ENCODE measurements around the gene SS18L1.

SS18L1 gene

DNA sequence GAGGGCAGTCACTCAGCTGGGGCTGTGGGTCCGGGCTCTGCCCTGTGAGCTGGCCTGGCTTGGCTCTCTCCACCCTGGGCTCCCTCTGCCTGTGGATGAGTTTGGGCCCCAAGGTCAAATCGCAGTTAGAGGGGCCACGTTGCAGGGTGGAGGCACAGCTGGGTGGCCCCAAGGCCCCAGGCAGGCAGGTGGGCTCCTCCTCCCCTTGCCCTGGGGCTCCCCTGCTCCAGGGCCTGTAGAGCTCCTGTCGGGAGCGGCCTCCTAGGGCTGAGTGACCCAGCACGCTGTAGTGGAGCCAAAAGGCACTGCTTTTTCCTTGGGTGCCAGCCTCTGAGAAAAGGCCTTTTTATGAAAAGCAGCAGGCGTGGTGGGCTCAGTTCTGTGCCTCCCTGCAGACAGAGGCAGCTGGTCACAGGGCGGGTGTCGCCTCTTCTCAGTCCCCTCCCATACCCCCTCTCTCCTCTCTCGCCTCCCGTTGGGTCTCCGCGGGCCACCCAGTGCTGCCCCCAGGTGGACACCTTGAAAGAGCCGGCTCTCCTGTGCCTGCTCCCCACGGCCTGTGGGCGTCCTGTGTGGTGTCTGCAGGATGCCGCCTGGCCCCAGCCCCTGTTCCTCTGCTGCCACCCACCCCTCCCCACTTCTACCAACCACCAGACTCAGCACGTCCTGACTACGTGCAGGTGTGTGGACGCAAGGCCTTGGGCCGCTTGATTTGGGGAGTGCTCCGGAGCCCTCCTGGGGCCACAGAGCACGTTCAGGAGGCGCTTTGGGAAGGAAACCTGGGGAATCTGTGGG lies 13.2 kb downstream of the SS18L1 start:
- DNase-seq (ENCODE audit: low spot score in 2 of 2) (peak; percentile 60 to 64), ATAC-seq (replicated peaks; ENCODE audit: extremely low read depth, poor library complexity, severe bottlenecking) (peak; percentile 83)
- no peaks in the 10 kb centered on the region for H3K27me3 Mint-ChIP-seq
- H3K4me3 Mint-ChIP-seq = no peak overlapping the region
- peaks cover 7% of the 10 kb centered on the region for H3K4me1 Mint-ChIP-seq
- peaks cover 20% of the 10 kb centered on the region for H3K36me3 Mint-ChIP-seq (ENCODE audit: insufficient read depth)
- H3K9me3 Mint-ChIP-seq = no peaks in the 10 kb centered on the region
- H3K27ac Mint-ChIP-seq (ENCODE audit: low read depth) = no peak overlapping the region

DNA sequence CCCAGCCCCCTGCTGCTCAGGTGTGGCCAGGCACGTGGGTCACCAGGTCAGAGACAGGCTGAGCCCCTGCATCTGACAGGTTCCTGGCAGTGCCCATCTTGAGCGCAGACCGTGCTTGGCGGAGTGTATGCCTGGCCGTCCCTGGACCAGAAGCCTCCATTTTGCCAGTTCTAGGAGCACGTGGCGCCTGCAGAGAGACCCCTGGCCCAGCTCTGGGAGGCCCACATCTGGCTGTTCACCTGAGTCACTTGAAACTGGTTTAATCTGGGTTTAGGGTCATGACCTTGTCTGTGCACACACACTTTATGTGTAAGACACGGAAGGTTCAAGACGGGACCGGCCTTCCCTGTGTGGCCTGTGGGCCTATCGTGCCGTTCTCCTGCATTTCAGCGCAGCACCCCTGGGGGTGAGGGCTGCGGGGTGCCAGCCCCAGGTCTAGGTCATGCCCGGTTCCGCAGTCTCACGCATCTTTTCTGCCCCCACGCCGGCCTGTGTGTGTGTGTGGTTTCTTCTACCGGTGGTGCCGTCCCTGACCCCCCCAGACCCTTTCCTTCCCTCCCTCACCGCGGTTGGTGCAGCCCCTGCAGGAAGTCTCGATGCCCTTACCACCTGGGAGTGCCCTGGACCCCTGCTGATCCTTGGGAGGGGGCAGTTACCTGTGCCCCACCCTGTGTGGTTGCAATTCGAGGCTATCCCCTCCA lies 14.0 kb downstream of the SS18L1 start:
- Mint-ChIP-seq H3K27ac (ENCODE audit: low read depth) (no peak overlapping the region), H3K36me3 (ENCODE audit: insufficient read depth) (peaks cover 22% of the 10 kb centered on the region), H3K4me3 (no peak overlapping the region), H3K9me3 (no peaks in the 10 kb centered on the region), H3K4me1 (peaks cover 7% of the 10 kb centered on the region), H3K27me3 (no peaks in the 10 kb centered on the region)
- ATAC-seq (replicated peaks; ENCODE audit: extremely low read depth, poor library complexity, severe bottlenecking) = no peak
- no peak for DNase-seq (ENCODE audit: low spot score in 2 of 2)

DNA sequence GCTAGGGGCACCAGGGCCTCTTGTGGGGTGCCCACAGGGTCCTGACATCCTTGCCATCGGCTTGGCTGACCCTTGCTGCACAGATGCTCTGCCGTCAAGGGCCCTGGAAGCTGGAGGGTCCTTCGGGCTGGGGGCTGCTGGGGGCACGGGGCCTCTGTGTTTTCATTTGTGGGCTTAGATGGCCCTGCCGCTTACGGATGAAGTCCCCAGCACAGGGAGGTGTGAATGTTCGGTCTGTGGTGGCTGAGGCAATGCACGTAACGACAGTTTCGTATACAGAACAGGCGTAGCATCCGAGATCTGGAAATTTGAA lies 14.5 kb downstream of the SS18L1 start:
- no peak for ATAC-seq (replicated peaks; ENCODE audit: extremely low read depth, poor library complexity, severe bottlenecking)
- Mint-ChIP-seq H3K4me3 (no peak overlapping the region), H3K9me3 (no peaks in the 10 kb centered on the region), H3K36me3 (ENCODE audit: insufficient read depth) (peaks cover 22% of the 10 kb centered on the region), H3K27ac (ENCODE audit: low read depth) (no peak overlapping the region), H3K4me1 (peaks cover 7% of the 10 kb centered on the region), H3K27me3 (no peaks in the 10 kb centered on the region)
- DNase-seq (ENCODE audit: low spot score in 2 of 2) = no peak

DNA sequence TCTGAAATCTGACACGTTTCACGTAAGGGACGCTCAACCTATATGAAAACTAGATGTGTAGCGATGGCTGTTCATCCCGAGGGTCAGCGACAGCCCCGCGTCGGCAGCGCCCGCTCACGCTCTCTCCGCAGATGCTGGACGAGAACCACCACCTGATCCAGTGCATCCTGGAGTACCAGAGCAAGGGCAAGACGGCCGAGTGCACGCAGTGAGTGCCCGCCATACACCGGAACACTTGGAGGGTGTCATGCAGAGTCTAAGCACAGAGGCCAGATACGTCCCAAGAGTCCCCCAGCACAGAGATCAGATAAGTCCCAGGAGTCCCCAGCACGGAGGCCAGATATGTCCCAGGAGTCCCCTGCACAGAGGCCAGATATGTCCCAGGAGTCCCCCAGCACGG lies 15.0 kb downstream of the SS18L1 start:
- no peak for DNase-seq (ENCODE audit: low spot score in 2 of 2)
- Mint-ChIP-seq H3K4me3 (no peak overlapping the region), H3K36me3 (ENCODE audit: insufficient read depth) (peaks cover 22% of the 10 kb centered on the region), H3K27ac (ENCODE audit: low read depth) (peak overlapping the region; percentile 55), H3K9me3 (no peaks in the 10 kb centered on the region), H3K27me3 (no peaks in the 10 kb centered on the region), H3K4me1 (peaks cover 7% of the 10 kb centered on the region)
- ATAC-seq (replicated peaks; ENCODE audit: extremely low read depth, poor library complexity, severe bottlenecking) = no peak

DNA sequence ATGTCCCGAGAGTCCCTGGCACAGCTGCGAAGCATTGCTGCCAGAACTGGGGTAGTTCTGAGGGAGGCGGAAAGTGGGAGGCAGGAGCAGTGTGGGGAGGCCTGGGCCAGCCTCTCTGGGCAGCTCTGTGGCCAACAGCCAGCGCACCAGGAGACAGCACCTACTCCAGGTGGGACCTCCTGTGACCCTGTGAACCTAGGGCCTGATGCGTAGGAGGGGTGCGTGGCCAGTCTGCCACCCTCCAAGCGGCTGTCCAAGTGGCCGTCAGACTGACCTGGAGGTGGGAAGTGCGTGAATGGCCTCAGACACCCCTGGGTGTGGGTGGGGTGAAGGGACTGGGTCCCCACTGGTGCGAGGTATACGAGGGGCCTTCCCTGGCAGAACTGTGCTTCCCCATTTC lies 15.5 kb downstream of the SS18L1 start:
- H3K4me1 Mint-ChIP-seq = peaks cover 7% of the 10 kb centered on the region
- no peak for ATAC-seq (replicated peaks; ENCODE audit: extremely low read depth, poor library complexity, severe bottlenecking)
- DNase-seq (ENCODE audit: low spot score in 2 of 2) = no peak
- H3K27ac Mint-ChIP-seq (ENCODE audit: low read depth) = peak overlapping the region; percentile 55
- peaks cover 25% of the 10 kb centered on the region for H3K36me3 Mint-ChIP-seq (ENCODE audit: insufficient read depth)
- no peaks in the 10 kb centered on the region for H3K9me3 Mint-ChIP-seq
- H3K4me3 Mint-ChIP-seq = no peak overlapping the region
- no peaks in the 10 kb centered on the region for H3K27me3 Mint-ChIP-seq

DNA sequence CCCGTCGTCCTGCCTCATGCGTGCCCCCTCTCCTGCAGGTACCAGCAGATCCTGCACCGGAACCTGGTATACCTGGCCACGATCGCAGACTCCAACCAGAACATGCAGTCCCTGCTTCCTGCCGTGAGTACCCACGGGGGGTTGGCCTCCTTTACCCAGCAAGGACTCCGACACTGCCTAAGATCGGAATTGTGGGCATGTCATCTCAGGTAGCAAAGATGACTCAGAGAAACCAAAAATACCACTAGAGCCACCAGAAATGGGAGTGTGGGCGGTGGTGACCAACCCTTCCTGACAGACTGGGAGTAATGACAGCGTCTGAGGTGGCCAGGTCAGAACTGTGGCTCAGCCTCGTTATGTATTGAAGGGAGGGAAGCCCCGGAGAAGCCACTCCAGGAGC lies 16.3 kb downstream of the SS18L1 start:
- Mint-ChIP-seq H3K27ac (ENCODE audit: low read depth) (no peak overlapping the region), H3K4me3 (no peak overlapping the region), H3K9me3 (no peaks in the 10 kb centered on the region), H3K36me3 (ENCODE audit: insufficient read depth) (peaks cover 23% of the 10 kb centered on the region), H3K4me1 (peaks cover 7% of the 10 kb centered on the region), H3K27me3 (no peaks in the 10 kb centered on the region)
- ATAC-seq (replicated peaks; ENCODE audit: extremely low read depth, poor library complexity, severe bottlenecking) (no peak), DNase-seq (ENCODE audit: low spot score in 2 of 2) (no peak)

DNA sequence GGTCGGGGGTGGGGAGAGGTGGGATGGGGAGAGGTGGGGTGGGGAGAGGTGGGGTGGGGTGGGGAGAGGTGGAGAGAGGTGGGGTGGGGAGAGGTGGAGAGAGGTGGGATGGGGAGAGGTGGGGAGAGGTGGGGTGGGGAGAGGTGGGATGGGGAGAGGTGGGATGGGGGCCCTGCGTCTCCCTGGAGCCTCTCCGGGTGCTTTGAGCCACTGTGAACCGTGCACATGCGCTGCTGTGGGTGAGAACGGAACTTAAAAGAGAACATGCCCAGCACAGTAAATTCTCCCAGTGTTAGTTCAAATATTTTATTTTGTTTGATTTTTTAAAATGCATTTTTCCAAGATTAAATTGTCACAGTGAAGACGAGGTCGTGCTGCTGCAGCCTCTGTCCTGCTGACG lies 16.7 kb downstream of the SS18L1 start:
- Mint-ChIP-seq H3K27ac (ENCODE audit: low read depth) (no peak overlapping the region), H3K9me3 (no peaks in the 10 kb centered on the region), H3K36me3 (ENCODE audit: insufficient read depth) (peaks cover 23% of the 10 kb centered on the region), H3K4me3 (no peak overlapping the region), H3K4me1 (peaks cover 7% of the 10 kb centered on the region), H3K27me3 (no peaks in the 10 kb centered on the region)
- DNase-seq (ENCODE audit: low spot score in 2 of 2) (no peak), ATAC-seq (replicated peaks; ENCODE audit: extremely low read depth, poor library complexity, severe bottlenecking) (no peak)

DNA sequence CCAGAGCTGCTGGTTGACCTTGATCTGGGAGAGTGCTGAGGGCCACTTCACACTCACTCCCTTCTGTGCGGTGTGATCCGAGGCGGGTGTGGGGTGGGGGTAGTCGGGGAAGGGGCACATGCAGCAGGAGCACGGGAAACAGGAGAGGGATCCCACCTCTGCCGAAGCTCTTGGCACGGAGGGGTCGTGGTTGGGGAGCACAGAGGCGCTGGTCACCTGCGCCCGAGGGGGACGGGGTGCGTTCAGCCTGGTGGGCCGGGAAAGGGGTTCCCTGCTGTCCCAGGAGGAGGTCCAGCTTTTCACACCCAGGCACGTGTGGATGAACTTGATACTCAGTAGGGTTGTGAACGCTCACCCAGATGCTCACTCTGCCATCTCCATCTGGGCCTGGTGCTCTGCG lies 17.3 kb downstream of the SS18L1 start:
- Mint-ChIP-seq H3K27ac (ENCODE audit: low read depth) (no peak overlapping the region), H3K4me3 (no peak overlapping the region), H3K36me3 (ENCODE audit: insufficient read depth) (peaks cover 20% of the 10 kb centered on the region), H3K27me3 (no peaks in the 10 kb centered on the region), H3K4me1 (peaks cover 7% of the 10 kb centered on the region), H3K9me3 (no peaks in the 10 kb centered on the region)
- no peak for ATAC-seq (replicated peaks; ENCODE audit: extremely low read depth, poor library complexity, severe bottlenecking)
- no peak for DNase-seq (ENCODE audit: low spot score in 2 of 2)

DNA sequence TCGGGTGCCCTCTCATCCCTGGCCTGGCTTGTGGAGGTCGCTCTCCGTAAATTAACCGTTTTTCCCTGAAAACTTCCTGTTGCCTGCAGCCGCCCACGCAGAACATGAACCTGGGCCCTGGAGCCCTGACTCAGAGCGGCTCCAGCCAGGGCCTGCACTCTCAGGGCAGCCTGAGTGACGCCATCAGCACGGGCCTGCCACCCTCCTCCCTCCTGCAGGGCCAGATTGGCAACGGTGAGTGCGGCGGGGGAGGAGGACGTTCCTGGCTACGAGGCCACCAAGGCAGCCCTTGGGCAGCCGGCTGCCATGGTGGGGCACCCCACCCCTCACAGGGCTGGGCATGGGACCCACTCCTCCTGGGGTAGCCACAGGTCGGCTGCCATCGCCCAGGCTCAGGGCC lies 17.8 kb downstream of the SS18L1 start:
- no peak for ATAC-seq (replicated peaks; ENCODE audit: extremely low read depth, poor library complexity, severe bottlenecking)
- Mint-ChIP-seq H3K9me3 (no peaks in the 10 kb centered on the region), H3K36me3 (ENCODE audit: insufficient read depth) (peaks cover 20% of the 10 kb centered on the region), H3K4me1 (peaks cover 7% of the 10 kb centered on the region), H3K4me3 (no peak overlapping the region), H3K27me3 (no peaks in the 10 kb centered on the region), H3K27ac (ENCODE audit: low read depth) (no peak overlapping the region)
- no peak for DNase-seq (ENCODE audit: low spot score in 2 of 2)

DNA sequence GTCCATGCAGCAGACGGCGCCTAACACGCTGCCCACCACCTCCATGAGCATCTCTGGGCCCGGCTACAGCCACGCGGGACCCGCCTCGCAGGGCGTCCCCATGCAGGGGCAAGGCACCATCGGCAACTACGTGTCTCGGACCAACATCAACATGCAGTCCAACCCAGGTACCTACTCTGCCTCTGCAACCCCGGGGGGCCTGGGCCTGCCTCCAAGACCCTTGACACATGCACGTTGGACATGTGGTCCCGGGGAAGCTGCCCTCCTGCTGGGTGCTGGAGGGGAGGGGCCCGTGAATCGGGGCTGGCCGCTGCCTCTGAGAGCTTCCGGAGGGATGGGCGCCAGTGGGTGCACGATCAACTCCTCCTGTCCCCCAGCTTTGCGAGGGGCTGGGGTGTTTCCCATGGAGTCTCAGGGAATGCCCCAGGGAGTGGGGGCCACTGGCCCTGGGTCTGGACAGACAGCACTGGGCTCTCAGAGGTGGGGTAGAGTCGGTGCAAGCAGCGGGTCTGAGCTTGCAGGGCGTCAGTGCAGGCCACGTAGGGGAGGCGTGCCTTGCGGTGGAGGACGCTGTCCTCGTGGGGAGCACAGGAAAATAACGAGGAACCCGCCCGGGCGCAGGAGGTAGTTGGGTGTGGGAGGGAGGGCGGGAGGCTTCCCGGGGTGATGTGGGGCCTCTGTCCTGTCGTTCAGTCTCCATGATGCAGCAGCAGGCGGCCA lies 19.4 kb downstream of the SS18L1 start:
- Mint-ChIP-seq H3K36me3 (ENCODE audit: insufficient read depth) (peaks cover 19% of the 10 kb centered on the region), H3K9me3 (no peaks in the 10 kb centered on the region), H3K27ac (ENCODE audit: low read depth) (no peak overlapping the region), H3K27me3 (no peaks in the 10 kb centered on the region), H3K4me1 (peaks cover 7% of the 10 kb centered on the region), H3K4me3 (no peak overlapping the region)
- ATAC-seq (replicated peaks; ENCODE audit: extremely low read depth, poor library complexity, severe bottlenecking) (no peak), DNase-seq (ENCODE audit: low spot score in 2 of 2) (no peak)

DNA sequence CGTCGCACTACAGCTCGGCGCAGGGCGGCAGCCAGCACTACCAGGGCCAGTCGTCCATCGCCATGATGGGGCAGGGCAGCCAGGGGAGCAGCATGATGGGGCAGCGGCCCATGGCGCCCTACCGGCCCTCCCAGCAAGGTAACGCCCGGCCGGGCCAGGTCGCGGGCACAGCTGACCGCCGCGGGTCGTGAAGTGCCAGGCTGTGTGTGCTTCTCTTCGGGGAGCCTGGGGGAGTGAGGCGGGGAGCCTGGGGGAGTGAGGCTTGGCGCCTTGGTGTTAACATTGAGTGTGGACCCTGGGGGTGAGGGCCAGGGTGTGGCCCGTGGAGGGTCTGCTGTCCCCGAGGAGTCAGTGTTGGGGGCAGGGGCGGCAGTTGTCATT lies 19.9 kb downstream of the SS18L1 start:
- no peak overlapping the region for H3K27ac Mint-ChIP-seq (ENCODE audit: low read depth)
- H3K9me3 Mint-ChIP-seq = no peaks in the 10 kb centered on the region
- no peak overlapping the region for H3K4me3 Mint-ChIP-seq
- DNase-seq (ENCODE audit: low spot score in 2 of 2) = no peak
- no peak for ATAC-seq (replicated peaks; ENCODE audit: extremely low read depth, poor library complexity, severe bottlenecking)
- H3K27me3 Mint-ChIP-seq = no peaks in the 10 kb centered on the region
- peaks cover 7% of the 10 kb centered on the region for H3K4me1 Mint-ChIP-seq
- H3K36me3 Mint-ChIP-seq (ENCODE audit: insufficient read depth) = peaks cover 18% of the 10 kb centered on the region

DNA sequence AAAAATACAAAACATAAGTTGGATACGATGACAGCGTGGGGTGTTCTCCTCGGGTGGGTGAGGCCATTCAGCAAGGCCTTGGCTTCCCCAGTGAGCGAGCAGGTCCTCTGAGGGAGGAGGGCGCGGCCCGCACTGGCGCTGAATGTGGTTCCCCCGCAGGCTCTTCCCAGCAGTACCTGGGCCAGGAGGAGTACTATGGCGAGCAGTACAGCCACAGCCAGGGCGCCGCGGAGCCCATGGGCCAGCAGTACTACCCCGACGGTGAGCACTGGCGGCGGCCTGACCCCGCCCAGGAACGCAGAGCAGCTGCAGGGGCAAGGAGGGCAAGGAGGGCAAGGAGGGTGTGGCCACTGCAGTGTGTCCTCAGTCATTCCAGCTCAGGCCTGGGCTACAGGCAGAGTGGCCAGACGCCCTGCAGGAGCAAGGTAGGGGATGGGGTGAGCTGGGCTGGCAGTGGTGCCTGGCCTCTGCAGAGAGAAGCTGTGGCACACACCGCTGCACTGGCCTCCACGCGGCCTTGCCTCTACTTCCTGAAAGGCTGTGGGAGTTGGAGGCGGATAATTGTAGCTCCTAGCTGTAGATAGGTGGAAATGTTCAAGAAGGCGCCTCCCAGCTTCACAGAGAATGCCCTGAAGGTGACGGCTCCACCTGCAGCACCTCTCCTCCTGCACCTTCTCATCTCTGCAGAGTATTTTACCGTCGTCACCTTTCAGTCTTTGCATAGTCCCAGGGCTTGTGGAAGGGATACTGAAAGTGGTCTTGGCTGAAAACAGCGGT lies 20.6 kb downstream of the SS18L1 start:
- H3K9me3 Mint-ChIP-seq = no peaks in the 10 kb centered on the region
- H3K36me3 Mint-ChIP-seq (ENCODE audit: insufficient read depth) = peaks cover 16% of the 10 kb centered on the region
- H3K4me1 Mint-ChIP-seq = peaks cover 7% of the 10 kb centered on the region
- no peaks in the 10 kb centered on the region for H3K27me3 Mint-ChIP-seq
- no peak overlapping the region for H3K27ac Mint-ChIP-seq (ENCODE audit: low read depth)
- H3K4me3 Mint-ChIP-seq = no peak overlapping the region
- ATAC-seq (replicated peaks; ENCODE audit: extremely low read depth, poor library complexity, severe bottlenecking) (no peak), DNase-seq (ENCODE audit: low spot score in 2 of 2) (no peak)
